Measurements from ENCODE around the gene CAPRIN2.
A peak's percentile ranks its signal among the peaks of the same experiment; 100 is the strongest.

Gene CAPRIN2, protein sequence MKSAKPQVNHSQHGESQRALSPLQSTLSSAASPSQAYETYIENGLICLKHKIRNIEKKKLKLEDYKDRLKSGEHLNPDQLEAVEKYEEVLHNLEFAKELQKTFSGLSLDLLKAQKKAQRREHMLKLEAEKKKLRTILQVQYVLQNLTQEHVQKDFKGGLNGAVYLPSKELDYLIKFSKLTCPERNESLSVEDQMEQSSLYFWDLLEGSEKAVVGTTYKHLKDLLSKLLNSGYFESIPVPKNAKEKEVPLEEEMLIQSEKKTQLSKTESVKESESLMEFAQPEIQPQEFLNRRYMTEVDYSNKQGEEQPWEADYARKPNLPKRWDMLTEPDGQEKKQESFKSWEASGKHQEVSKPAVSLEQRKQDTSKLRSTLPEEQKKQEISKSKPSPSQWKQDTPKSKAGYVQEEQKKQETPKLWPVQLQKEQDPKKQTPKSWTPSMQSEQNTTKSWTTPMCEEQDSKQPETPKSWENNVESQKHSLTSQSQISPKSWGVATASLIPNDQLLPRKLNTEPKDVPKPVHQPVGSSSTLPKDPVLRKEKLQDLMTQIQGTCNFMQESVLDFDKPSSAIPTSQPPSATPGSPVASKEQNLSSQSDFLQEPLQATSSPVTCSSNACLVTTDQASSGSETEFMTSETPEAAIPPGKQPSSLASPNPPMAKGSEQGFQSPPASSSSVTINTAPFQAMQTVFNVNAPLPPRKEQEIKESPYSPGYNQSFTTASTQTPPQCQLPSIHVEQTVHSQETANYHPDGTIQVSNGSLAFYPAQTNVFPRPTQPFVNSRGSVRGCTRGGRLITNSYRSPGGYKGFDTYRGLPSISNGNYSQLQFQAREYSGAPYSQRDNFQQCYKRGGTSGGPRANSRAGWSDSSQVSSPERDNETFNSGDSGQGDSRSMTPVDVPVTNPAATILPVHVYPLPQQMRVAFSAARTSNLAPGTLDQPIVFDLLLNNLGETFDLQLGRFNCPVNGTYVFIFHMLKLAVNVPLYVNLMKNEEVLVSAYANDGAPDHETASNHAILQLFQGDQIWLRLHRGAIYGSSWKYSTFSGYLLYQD

DNA sequence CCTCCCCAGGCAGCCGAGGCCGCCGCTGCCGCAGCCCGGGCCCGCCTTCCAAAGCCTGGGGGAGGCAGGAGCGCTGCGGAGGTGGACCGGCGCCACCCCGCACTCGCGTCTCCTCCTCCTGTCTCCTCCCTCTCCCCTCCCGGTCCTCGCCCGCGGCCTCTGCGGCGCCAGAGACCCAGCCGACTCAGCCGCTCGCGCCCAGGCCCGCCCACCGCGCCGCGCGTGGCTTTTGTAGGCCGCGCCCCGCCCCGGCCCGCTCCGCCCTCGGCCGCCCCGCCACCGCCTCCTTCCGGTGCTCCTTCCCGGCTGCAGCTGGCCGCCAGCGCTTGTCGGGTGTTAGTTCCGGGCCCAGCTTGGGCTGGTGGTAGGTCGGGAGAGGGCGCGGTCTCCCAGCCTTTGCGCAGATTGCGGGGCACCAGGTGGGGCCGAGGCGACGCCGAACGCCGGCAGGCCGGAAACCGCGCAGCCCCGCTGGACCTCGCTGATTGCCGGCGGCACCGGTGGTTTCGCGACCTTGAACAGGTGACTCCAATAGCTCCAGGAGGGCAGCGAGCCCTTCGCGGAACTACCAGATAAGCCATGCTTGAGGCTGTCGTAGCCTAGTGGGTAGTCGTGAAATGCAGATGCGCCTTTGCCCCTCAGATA, at the start of gene CAPRIN2:
Gene CAPRIN2, minus strand, starts transcription at position 202 of the 645 bp plus-strand sequence. CDS start 1,431 bp downstream, outside the sequence.
- peak; percentile 89 for DNase-seq

DNA sequence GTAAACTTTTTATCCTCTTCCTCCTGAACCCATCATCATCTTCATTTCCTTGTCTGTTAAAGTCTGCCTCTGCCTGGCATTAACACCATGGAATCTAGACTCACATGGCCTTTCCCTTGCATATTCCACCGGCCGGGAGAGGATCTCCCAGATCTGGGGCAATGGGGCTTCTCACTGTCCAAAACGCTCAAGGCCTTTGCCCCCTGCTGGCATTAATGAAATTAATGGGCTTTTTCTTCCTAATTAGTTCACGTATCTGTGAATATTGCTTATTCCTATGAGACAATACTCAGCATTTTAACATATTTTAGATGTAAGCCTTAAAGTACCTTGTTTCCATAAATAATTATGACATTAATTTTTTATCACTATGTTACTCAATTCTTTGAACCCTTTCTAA, 42.9 kb upstream of the CAPRIN2 start:
- no peak for DNase-seq

DNA sequence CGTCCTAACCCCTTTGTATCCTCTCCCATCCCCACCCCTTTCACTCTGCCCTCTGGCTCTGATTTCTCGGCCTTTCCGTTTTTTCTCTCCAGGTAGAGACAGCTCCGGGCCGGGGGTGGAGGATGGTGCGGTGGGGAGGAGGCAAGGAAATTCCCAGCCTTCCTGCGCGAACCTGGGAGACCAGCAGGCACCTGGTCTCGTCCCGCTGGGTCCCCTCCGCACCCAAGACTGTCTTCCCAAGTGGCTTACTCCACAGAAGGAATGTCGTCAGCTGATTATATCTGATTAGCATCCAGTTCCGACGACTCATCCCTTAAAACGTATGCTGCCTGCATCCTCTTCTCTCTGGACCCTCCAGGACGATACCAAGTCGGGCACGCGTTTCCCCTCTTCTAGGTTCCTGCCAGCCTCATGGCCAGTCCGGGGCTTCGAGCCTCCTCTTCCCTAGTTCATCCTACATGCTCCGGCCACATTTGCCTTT, 42.2 kb upstream of the CAPRIN2 start:
- DNase-seq, result no peak

DNA sequence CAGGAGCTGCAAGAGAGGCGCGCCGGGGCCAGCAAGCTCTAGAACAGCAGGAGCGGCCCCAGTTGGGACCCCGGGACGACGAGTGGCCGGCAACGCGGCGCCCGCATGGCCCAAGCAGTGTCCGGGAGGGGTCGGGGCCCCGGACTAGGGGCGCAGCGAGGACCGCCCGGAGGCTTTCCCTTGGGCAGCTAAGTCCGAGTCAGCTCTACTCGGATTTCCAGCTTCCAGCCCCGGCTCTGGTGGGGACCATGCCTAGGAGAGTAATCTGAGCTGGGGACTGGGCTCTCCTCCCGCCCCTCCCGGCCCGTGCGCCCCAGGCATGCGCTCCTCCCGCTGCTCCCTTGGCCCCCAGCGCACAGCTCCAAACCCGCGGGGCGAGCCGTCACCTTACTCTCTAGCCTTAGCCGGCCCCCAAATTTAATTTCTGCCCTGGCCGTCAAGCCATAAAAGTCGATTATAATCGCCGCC, 41.6 kb upstream of the CAPRIN2 start:
- DNase-seq, result peak; percentile 4

DNA sequence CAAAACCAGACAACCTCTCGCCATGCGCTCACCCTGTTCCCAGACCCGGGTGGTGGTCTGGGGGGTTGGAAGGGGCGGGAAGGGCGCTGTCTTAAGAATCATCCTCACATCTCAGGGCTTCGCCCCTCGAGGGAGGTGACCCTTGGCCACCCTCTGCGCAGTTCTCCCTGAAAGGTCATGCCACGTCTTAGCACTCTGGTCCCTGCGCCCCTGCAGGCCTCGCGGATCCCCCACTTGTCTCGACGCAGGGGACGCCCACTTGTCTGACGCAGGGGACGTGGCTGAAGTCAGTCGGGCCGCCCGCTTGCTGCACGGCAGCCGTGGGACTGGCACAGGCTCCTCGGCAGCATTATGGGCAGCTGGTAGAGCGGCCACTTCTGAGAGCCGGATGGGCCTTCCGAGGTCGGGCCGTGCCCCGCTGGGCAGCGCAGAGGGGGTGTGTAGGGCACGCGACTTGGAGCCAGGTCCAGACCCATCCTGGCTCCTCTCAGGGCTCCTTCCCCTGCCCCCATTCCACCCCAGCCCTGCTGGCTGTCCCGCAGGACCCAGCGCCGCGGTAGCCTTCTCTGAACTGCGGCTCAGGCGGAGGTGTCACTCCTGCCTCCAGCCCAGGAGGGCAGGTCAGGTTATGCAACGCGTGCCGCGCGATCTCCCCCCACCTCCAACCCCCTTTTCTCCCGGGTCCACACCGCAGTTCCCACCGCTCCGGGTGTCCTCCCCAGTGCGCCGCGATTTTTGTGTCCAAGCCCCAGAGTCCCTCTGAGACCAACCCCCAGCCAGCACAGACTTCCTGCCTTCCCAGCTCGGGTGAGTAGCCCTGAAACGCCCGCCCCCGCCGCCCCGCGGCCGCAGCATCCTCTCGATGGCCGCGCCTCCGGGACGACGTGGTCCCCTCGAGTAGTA, 40.9 kb upstream of the CAPRIN2 start:
- peak; percentile 2 for DNase-seq

DNA sequence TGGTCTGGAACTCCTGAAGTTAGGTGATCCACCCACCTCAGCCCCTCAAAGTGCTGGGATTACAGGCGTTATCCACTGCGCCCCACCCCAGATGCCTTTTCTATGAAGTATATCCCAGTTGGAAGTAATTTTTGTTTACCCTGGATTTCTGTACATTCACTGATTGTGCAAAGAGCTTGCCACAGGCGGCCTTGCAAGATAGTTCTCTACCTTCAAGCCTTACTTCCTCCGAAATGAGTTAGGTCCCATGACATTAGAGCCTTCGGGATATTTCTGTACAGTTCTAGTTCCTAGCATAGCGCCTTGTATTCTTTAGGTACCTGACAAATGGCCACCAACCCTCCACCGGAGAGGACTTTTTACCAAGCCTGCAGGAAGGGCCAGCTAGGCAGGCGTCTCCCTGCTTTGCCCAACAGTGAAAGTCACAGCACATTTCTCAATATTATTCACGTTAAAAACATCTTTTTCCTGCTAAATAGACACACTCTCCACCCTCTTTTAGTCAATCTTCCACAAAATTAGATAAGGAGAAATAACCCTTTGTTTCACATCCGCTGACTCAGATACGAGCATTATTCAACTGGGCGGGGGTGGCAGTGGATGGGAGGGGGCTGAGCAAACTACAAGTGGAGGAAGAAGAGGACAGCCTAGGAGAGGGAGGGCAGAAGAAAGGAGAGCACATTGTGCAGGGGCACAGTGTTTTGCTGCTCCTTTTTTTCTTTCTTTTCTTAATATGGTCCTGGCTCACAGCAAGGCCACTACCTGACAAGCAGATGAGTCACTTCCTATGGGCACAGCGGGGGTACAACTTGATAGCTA, 40.0 kb upstream of the CAPRIN2 start:
- DNase-seq, result no peak

DNA sequence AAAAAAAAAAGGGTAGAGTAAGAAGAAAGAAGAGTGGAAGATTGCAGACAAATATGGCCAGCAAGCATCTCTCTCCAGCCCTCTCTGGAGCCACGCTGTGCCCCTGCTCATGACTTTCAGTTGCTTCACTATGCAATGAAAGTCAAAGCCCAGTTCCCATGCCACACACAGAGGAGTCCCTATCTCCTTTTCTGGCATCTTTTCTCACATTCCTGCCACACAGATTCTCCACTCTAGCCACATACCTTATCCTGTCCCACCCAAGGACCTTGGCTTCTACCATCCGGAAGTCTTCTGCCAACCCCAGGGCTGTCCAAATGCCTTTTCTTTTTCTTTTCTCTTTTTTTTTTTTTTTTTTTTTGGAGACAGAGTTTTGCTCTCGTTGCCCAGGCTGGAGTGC, 39.3 kb upstream of the CAPRIN2 start:
- DNase-seq, result no peak

DNA sequence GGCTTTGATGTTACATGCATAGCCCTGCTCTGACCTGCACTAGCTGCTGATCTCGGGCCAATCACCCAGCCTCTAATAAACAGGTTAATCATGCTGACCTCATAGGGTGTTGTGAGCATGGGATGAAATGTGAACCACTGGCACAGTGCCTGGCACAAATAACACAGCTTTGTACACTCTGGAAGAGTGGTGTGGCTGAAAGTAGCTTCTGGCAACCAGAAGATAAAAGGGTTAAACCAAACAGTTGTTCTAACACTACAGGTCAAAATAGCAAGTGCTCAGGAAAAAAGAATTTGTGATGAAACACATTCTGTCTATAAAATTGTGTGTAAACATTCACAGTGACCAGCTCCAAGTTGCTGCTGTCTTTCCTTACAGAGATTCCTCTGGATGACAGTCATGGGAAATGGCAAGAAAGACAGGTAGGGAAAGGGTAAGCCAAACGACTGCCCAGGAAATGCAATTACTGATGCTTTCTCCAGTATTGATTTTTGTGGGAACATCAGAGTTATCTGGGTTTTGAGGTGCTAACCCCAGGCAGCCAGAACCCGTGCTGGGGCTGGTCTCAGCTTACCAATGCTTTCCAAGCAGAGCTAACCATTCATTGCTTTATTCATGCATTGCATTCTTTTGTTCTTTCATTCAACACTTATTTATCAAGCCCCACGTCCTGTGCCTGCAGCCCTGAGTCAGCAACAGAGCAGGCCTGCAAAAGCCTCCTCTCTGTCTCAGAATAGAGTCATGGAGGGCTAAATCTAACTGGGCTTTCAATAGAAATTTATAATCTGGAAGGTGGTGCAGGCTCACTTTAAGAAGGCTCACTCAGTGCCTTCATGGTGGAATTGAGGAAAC, 38.1 kb upstream of the CAPRIN2 start:
- DNase-seq, result no peak

DNA sequence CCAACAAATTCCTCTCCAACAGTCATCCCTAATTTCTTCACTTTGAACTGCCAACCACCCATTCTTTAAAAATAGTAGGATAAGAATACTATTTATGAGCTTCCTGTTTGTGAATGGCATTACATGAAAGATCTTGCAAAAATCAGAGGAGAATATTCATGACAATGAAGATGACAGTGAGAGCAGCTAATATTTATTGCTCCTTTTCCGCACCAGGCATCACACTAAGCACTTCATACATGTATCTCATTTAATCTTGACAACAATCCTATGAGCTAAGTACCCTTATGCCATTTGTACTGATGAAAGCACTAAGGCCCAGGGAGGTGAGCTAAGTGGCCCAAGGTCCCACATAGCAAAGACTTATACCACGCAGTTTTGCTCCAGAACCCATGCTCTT, 37.3 kb upstream of the CAPRIN2 start:
- no peak for DNase-seq

DNA sequence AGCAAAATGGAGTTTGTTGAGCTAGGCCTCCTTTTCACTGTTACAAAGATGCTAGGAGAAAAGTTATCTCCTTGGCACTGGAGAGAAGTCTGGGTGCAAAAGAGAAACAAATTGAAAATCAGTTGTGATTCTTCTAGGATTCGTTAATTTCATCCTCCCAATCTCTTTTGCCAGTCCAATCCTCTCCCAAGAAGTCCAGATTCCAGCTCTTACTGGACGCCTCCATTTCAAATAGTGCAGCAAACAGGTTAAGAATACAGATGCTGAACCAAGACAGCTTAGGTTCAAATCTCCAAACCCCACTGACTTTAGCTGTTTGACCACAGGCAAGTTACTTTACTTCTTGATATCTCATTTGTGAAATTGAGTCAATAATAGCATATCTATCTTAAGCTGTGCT, 34.0 kb upstream of the CAPRIN2 start:
- DNase-seq, result no peak

DNA sequence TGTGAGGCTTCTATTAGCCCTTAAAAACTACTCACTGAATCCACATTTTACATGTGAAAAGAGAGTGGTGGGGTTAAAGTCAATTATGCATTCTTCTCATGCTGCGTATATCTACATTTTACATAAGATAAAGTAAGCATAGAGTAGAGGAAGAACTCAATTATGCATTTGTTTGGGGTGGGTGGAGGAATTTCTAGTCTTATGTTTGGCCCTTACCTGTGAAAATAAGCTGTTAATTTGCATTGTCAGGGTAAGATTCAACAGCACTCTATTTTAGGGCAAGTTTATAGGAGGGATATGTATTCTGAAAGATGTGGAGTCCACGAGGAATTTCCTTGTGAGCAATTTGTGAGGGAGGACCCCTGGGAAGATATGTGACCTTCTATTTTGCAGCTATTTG, 30.9 kb upstream of the CAPRIN2 start:
- DNase-seq, result no peak

DNA sequence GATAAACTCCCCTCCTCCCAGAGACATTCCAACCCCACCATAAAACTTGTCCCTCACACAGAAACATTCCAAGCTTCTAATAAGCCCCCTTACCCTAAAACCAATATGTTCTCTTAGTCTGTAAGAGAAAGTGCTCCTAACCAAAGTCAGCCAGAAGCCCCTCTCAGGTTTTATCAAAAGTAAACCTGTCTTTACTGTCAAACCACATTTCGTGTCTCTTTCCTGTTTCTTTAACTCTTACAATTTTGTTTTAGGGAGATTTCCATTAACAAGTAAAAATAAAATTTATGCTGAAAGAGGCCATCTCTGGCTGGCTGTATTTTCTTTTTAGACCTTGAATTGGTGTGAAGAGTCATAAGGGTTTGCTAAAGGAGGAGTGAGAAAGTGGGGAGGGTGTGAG, 29.8 kb upstream of the CAPRIN2 start:
- no peak for DNase-seq

DNA sequence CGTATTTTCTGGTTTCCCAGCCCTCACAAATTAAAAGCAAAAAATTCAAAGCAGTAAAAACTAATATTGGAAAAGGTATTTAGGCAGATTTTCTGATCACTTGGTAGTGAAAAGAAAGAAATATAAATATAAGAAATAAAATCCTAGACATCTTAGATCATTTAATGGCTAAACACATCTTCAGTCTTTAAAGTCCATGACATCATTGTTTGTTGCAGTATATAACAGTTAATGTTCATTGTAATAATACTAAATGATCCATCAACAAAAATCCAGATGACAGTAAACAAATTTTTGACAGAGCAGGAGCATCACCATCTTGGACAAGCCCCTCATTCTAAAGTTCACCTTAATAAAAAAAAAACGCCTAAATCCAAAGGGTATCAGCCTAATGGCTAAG, 29.2 kb upstream of the CAPRIN2 start:
- no peak for DNase-seq

DNA sequence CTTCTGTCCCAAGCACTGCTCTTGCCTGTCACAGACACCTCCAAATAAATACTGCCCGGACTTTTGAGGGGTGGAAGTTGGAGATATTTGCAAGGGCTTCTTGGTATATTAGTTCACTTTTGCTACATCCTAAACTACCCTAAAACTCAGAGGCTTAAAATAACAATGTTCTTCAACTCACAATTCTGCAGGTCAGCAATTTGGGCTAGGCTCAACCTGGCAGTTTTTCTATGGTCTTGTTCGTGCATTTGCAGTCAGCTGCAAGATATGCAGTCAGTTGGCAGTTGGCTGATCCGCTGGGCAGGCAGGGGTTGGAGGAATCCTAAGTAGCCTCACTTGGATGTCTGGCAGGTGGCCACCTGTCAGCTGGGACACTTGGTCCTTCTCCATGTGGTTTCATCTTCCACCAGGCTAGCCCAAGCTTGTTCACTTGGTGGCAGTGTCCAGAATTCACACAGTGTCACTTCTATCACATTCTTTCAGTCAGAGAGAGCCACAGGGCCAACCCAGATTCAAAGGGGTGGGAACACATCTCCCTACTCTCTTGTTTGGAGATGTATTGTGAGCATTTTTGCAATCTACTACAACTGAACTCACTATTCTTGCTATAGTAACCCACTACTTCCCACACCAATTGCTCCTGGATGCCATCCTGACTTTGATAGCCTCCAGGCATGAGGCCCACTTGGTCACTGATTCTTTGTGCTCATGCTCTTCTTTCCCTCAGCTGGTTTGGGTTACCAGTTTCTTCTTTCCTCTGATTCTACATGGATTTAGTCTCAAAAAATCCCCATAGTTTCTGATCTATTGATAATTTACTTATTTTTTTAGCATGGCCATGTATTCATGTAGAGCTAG, 27.8 kb upstream of the CAPRIN2 start:
- no peak for DNase-seq

DNA sequence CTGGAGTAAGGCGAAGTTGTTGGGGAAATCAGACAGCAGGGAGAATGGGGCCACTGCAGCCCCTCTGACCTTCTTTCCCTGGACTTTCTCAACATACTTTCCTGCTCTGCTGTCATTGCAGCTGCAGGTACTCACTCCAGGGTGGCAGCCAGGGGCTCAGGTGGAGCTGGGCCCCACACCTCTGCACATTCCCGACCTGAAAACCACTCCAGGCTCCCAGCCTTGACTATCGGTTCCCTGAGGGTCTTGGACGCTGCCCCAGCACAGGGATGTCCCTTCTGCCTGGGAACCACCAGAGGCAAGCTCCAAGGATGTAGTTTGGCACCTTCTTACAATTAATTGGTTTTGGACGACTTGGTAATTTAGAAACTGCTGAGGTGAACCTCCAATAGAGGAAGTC, 24.8 kb upstream of the CAPRIN2 start:
- DNase-seq, result no peak

DNA sequence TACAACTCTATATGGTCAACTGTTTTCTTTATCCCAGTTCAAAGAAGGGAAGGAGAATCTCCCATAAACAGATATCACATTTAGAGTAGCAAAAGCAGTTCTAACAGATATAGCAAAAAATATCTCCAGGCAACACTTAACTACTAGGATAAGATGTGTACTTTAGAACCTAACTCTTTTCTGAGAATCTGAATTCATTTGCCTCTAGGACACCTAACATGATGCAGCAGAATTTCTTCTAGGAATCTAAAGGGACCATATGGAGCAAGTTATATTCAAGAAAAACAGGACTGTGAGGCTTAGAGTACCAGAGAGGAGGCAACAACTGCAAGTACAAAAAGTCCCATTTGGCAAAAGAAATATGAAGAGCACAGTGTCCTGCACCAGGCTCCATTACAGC, 24.4 kb upstream of the CAPRIN2 start:
- DNase-seq, result no peak

DNA sequence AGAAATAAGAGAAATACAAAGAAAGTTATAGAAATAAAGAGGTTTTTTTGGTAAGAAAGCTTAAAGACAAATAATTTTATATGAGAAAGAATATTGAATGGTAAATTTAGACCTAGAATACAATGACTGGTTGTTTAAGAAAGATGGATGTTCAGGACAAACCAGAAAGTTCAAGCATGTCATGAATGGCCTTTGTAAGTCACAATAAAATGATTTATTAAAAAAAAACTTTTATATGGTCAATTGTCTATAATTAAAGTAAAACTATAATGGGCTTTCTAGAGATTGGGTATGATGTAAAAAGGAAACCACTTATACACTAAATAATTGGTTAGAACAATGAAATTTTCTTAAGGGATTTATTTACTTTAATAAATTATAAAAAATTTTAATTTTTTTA, 19.8 kb upstream of the CAPRIN2 start:
- no peak for DNase-seq

DNA sequence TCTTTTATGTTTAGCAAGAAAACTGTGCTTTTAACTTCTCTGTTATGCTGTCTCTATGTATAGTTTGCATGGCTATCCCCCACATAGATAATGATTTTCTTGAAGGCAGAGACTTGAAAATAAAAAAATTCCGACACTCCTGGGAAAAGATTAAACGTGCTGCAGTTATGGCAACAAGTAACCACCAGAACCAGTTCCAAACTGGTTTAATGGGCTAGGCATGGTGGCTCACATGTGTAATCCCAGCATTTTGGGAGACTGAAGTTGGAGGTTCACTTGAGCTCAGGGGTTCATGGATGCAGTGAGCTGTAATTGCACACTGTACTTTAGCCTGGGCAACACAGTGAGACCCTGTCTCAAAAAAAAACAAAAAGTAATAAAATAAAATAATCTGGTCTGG, 15.1 kb upstream of the CAPRIN2 start:
- DNase-seq, result no peak

DNA sequence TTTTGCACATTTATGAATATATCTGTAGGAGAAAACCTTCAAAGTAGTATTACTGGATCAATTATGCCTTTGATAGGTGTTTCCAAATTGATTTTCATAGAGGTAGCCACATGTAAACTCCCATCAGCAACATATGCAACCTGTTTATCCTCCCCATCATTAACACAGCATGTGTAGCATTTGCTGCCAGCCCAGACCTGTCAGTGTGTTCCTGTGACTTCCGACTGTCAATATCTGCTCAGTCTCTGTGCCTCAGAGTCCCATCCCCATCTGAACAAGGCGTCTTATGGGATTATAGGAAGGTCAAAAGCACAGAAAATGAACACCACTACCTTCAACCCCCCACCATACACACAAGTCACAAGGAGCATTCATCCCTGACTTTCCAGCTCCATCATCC, 9.5 kb upstream of the CAPRIN2 start:
- no peak for DNase-seq
